CD8-positive, alpha-beta memory T cell (primary cell): Measurements from ENCODE around the gene C8B. TPM values are rescaled to one million over a fixed set of nuclear protein-coding genes. Genes with fewer than 3 reads are reported as not detected.

ENCODE experiments used
- CTCF ChIA-PET: fragments of 350-600 bp; sonication (Branson Sonifier 250); formaldehyde crosslinking; loops from one replicate; lab custom pipeline; 2021; ENCODE audit warnings: antibody characterized with exemption; lab: Charles Lee
- POLR2A ChIA-PET: fragments of 350-600 bp; sonication (Branson Sonifier 250); formaldehyde crosslinking; loops from one replicate; lab custom pipeline; 2021; ENCODE audit warnings: antibody characterized with exemption; lab: Charles Lee
- DNase-seq, 5 donors: peaks; one replicate each; pipeline versions ENCODE4 v3.0.0 to v3.0.0-alpha.2; 2020 to 2022; ENCODE audit warnings: mixed read lengths in 1 of 5
- H3K27ac ChIP-seq: one replicate; pipeline ENCODE4 v1.7.0; 2013; ENCODE audit warnings: low read depth, mild to moderate bottlenecking, low read length, moderate library complexity
- H3K27me3 ChIP-seq: 2 replicates; pipeline ENCODE4 v1.7.0; 2013; ENCODE audit warnings: low read length, mild to moderate bottlenecking; ENCODE audit not compliant: insufficient read depth, poor library complexity, severe bottlenecking
- H3K36me3 ChIP-seq: 2 replicates; pipeline ENCODE4 v1.7.0; 2013; ENCODE audit warnings: mild to moderate bottlenecking, low read length, moderate library complexity; ENCODE audit not compliant: insufficient read depth
- H3K4me1 ChIP-seq: 2 replicates; pipeline ENCODE4 v1.7.0; 2013; ENCODE audit warnings: mild to moderate bottlenecking, low read length, moderate library complexity; ENCODE audit not compliant: insufficient read depth
- H3K4me3 ChIP-seq: 2 replicates; pipeline ENCODE4 v1.7.0; 2013; ENCODE audit warnings: mild to moderate bottlenecking, low read length
- H3K9me3 ChIP-seq: 2 replicates; pipeline ENCODE4 v1.7.0; 2013; ENCODE audit warnings: mild to moderate bottlenecking, low read length
- H3K27ac Mint-ChIP-seq, 8 donors: one replicate each; pipeline ENCODE4 v1.8.0; 2020 to 2021; ENCODE audit warnings: mixed read lengths in 8 of 8, mild to moderate bottlenecking in 6 of 8, inconsistent platforms in 3 of 8, moderate library complexity in 3 of 8
- H3K27me3 Mint-ChIP-seq, 2 donors: one replicate each; pipeline ENCODE4 v1.8.0; 2020 to 2021; ENCODE audit warnings: mixed read lengths in 2 of 2, mild to moderate bottlenecking in 1 of 2, moderate library complexity in 1 of 2
- H3K36me3 Mint-ChIP-seq, 3 donors: one replicate each; pipeline ENCODE4 v1.8.0; 2020 to 2021; ENCODE audit warnings: mixed read lengths in 3 of 3, inconsistent platforms in 1 of 3, mild to moderate bottlenecking in 1 of 3
- H3K4me1 Mint-ChIP-seq, 3 donors: one replicate each; pipeline ENCODE4 v1.8.0; 2020 to 2021; ENCODE audit warnings: mixed read lengths in 3 of 3, inconsistent platforms in 1 of 3, mild to moderate bottlenecking in 1 of 3
- H3K4me3 Mint-ChIP-seq, 7 donors: one replicate each; pipeline ENCODE4 v1.8.0; 2020 to 2021; ENCODE audit warnings: mixed read lengths in 7 of 7, mild to moderate bottlenecking in 6 of 7, moderate library complexity in 4 of 7, inconsistent platforms in 2 of 7
- H3K9me3 Mint-ChIP-seq, 5 donors: one replicate each; pipeline ENCODE4 v1.8.0; 2020 to 2022; ENCODE audit warnings: mixed read lengths in 5 of 5, mild to moderate bottlenecking in 3 of 5, moderate library complexity in 2 of 5, inconsistent platforms in 1 of 5
- polyA plus RNA-seq: library from polyadenylated mRNA; unstranded; fragments of 300-500 nt; fragmentation: Illumina TruSeq; gene quantifications from one replicate; pipeline ENCODE4 v1.2.3, GENCODE V29; 2021
- total RNA-seq, 2 experiments: library from RNA; stranded (reverse); gene quantifications; one replicate each; pipeline ENCODE4 v1.2.3, GENCODE V29; 2021

C8B gene
- total and polyA plus RNA-seq, 3 experiments from 2014 or later = not detected

DNA sequence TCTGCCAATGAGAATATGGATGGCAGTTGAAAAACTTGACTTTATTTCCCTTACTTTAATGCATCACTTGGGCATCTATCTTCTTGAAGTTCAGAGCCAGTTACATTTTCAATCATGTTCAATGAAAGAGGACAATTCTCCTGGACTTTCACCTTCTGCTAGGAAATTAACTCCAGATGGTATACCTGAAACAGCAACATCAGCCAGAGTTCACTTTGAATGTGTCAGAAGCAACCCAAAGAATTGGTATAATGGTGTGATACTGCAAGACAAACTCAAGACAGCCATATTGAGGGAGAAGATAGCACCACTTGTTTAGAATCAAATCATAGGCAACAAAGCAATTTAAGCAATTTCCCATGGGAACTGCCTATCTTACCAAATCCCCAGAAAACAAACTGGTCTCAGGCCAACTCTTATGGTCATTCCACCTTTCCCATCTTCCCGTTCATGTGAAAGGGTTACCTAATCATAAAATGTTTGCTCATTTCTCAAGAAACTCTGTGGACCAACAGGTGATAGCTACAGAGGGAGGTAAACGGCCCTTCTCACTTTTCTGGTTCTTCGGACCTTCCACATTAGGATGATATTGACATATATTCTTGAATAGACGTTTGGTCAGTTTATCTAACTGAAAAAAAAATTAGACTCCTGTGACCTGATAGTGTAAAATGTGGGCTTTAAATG lies 29.7 kb upstream of the C8B start:
- Histone ChIP-seq H3K36me3 (no peaks in the 10 kb centered on the region), H3K27ac (no peak overlapping the region), H3K4me3 (no peak overlapping the region), H3K4me1 (no peaks in the 10 kb centered on the region), H3K9me3 (no peaks in the 10 kb centered on the region), H3K27me3 (no peaks in the 10 kb centered on the region)
- DNase-seq = no peak
- H3K27me3 Mint-ChIP-seq = no peaks in the 10 kb centered on the region
- ChIA-PET POLR2A (no interaction called here), CTCF (no interaction called here)
- H3K9me3 Mint-ChIP-seq = peaks cover 0 to 2% (median 0%) of the 10 kb centered on the region in 5 donors
- H3K4me1 Mint-ChIP-seq = no peaks in the 10 kb centered on the region
- H3K27ac Mint-ChIP-seq = no peak overlapping the region
- H3K36me3 Mint-ChIP-seq = peaks cover 0 to 4% (median 2%) of the 10 kb centered on the region in 3 donors
- H3K4me3 Mint-ChIP-seq = no peak overlapping the region

DNA sequence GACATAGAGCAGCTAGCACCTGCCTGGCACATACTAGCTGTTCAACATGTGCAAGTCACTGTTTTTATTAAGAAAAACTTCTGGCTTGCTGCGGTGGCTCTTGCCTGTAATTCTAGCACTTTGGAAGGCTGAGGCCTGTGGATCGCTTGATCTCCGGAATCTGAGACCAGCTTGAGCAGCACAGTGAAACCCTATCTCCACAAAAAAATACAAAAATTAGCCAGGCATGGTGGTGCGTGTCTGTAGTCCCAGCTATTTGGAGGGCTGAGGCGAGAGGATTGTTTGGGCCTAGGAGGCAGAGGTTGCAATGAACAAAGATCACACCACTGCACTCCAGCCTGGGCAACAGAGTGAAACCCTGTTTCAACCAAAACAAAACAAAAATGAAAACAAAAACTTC lies 27.7 kb upstream of the C8B start:
- Histone ChIP-seq H3K9me3 (no peaks in the 10 kb centered on the region), H3K4me3 (no peak overlapping the region), H3K27me3 (no peaks in the 10 kb centered on the region), H3K4me1 (no peaks in the 10 kb centered on the region), H3K36me3 (no peaks in the 10 kb centered on the region), H3K27ac (no peak overlapping the region)
- no peak for DNase-seq
- H3K27ac Mint-ChIP-seq = no peak overlapping the region
- CTCF ChIA-PET = no interaction called here
- H3K4me3 Mint-ChIP-seq = no peak overlapping the region
- no peaks in the 10 kb centered on the region for H3K27me3 Mint-ChIP-seq
- no peaks in the 10 kb centered on the region for H3K4me1 Mint-ChIP-seq
- POLR2A ChIA-PET = no interaction called here
- H3K9me3 Mint-ChIP-seq = peaks cover 0 to 2% (median 0%) of the 10 kb centered on the region in 5 donors
- H3K36me3 Mint-ChIP-seq = peaks cover 0 to 2% (median 0%) of the 10 kb centered on the region in 3 donors

DNA sequence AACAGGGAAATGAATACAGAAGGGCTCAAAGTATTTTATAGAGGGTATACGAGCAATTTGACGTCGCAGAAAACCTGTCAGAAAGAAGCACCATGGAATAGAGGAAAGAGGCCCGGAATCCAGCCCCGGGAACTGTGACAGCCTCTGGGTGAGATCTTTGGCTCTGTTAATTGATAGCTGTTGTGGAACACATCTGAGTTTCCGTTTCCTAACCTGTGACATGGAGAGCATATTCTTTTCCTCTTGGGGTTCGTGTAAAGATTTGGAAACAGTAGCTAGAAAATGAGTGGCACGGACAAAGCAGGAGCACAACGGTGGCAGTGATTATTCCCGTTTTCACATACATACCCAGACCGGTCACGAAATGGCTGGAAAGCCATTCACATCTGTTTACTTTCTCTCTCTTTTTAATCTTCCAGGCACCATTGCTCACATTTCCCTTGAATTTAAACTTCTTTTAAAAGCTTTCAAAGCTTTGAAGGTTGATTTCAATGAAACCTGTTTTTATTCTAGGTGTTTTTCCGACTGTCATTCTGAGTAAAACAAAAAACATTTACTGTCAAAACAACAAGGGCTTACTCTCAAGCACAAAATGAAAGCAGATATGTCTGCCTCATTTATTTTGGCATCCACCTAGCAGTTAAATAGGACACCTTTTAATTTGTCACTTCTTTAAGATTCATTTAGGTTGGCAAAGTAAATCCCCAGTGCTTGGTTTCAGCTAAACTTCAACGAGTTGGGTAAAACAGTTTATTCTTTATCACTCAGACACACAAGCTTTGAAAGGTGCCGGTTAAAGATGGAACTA lies 26.7 kb upstream of the C8B start:
- Mint-ChIP-seq H3K9me3 (no peaks in the 10 kb centered on the region), H3K4me1 (no peaks in the 10 kb centered on the region), H3K27ac (no peak overlapping the region), H3K4me3 (no peak overlapping the region), H3K27me3 (no peaks in the 10 kb centered on the region), H3K36me3 (peaks cover 0 to 2% (median 0%) of the 10 kb centered on the region in 3 donors)
- Histone ChIP-seq H3K4me1 (no peaks in the 10 kb centered on the region), H3K9me3 (no peaks in the 10 kb centered on the region), H3K4me3 (no peak overlapping the region), H3K36me3 (no peaks in the 10 kb centered on the region), H3K27me3 (no peaks in the 10 kb centered on the region), H3K27ac (no peak overlapping the region)
- ChIA-PET POLR2A (no interaction called here), CTCF (no interaction called here)
- no peak for DNase-seq

DNA sequence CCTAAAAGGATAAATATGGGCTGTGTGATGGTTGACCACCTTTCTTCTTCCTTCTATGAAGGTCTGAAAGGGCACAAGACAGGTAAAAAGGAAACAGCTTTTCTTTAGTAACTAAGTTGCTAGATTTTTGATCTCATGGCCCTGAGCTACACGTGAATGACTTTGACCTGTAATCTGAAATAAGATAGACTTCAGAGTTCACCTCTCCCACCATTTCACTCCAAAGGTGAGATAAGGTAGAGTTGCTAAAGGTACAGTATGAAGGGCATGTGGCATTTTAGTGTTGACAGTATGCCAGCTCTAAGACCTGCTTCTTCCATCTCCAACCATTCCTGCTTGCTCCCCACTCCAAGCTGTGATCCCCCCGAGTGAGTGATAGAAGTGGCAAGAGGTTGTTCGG lies 25.8 kb upstream of the C8B start:
- Mint-ChIP-seq H3K9me3 (no peaks in the 10 kb centered on the region), H3K4me3 (no peak overlapping the region), H3K36me3 (no peaks in the 10 kb centered on the region), H3K4me1 (no peaks in the 10 kb centered on the region), H3K27ac (peak overlapping the region in 1 of 8 donors; percentile 86), H3K27me3 (peaks cover 0 to 3% of the 10 kb centered on the region in 2 donors)
- no peaks in the 10 kb centered on the region for H3K27me3 ChIP-seq
- no peaks in the 10 kb centered on the region for H3K9me3 ChIP-seq
- H3K4me1 ChIP-seq = no peaks in the 10 kb centered on the region
- no peak for DNase-seq
- H3K4me3 ChIP-seq = no peak overlapping the region
- ChIA-PET CTCF (no interaction called here), POLR2A (no interaction called here)
- no peak overlapping the region for H3K27ac ChIP-seq
- H3K36me3 ChIP-seq = no peaks in the 10 kb centered on the region

DNA sequence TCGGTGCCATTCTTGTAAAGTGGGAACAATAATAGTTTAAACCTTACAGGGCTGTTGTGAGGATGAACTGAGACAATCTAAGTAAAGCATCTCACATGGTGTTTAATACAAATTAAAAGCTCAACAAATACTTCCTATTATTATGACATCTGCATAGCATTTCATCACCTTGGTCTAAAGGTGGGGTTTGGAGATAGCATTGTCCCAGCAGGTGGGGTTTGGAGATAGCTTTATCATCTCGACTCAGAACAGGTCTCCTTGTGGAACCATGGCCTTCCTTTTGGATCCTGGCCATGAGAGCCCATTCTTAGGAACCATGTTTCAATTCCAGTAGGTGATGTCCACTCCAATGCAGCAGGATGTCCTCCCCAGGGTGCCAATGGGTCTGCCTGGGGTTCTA lies 20.6 kb upstream of the C8B start:
- Mint-ChIP-seq H3K27me3 (peaks cover 0 to 3% of the 10 kb centered on the region in 2 donors), H3K4me1 (no peaks in the 10 kb centered on the region), H3K27ac (no peak overlapping the region), H3K36me3 (no peaks in the 10 kb centered on the region), H3K4me3 (no peak overlapping the region), H3K9me3 (peaks cover 0 to 1% (median 0%) of the 10 kb centered on the region in 5 donors)
- no peak overlapping the region for H3K4me3 ChIP-seq
- no peaks in the 10 kb centered on the region for H3K4me1 ChIP-seq
- no peaks in the 10 kb centered on the region for H3K27me3 ChIP-seq
- H3K9me3 ChIP-seq = no peaks in the 10 kb centered on the region
- ChIA-PET CTCF (no interaction called here), POLR2A (no interaction called here)
- no peak for DNase-seq
- H3K36me3 ChIP-seq = no peaks in the 10 kb centered on the region
- H3K27ac ChIP-seq = no peak overlapping the region

DNA sequence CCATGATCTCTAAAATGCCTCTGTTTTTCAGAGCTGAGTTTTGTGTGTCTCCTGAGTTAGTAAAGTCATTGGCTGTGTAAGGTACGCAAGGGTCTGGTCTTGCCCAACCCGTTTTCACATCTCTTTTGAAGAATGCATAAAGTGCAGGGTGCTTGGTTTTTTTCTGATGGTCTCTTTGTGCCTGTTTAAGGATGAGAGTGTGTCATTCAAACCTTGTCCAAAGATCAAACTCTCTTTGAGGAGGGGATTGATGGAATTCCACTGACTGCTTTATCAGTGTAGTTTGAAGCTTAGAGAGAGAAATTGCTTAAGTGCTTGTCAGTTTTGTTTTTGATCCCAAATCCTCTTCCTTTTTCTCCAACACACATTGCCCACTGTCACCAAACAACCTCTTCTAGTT lies 20.0 kb upstream of the C8B start:
- H3K27me3 ChIP-seq = no peaks in the 10 kb centered on the region
- no peaks in the 10 kb centered on the region for H3K4me1 ChIP-seq
- Mint-ChIP-seq H3K4me1 (no peaks in the 10 kb centered on the region), H3K36me3 (no peaks in the 10 kb centered on the region), H3K4me3 (no peak overlapping the region), H3K27me3 (peaks cover 0 to 3% of the 10 kb centered on the region in 2 donors), H3K9me3 (peaks cover 0 to 1% (median 0%) of the 10 kb centered on the region in 5 donors), H3K27ac (no peak overlapping the region)
- DNase-seq = no peak
- H3K27ac ChIP-seq = no peak overlapping the region
- H3K36me3 ChIP-seq = no peaks in the 10 kb centered on the region
- H3K4me3 ChIP-seq = no peak overlapping the region
- ChIA-PET CTCF (no interaction called here), POLR2A (no interaction called here)
- no peaks in the 10 kb centered on the region for H3K9me3 ChIP-seq

DNA sequence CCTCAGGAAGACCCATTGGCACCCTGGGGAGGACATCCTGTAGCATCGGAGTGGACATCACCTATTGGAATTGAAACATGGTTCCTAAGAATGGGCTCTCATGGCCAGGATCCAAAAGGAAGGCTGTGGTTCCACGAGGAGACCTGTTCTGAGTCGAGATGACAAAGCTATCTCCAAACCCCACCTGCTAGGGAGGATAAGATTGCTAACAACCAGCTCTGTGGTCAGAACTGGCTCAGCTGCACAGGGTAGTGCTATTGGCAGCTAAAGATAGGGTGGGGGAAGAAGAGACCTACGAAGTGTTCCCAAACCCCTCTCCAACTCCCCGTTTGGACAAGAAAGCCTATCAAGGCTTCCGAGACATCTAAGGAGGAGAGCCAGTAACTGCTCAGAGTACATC lies 17.7 kb upstream of the C8B start:
- Histone ChIP-seq H3K36me3 (no peaks in the 10 kb centered on the region), H3K27me3 (no peaks in the 10 kb centered on the region), H3K9me3 (no peaks in the 10 kb centered on the region), H3K4me1 (no peaks in the 10 kb centered on the region), H3K27ac (no peak overlapping the region), H3K4me3 (no peak overlapping the region)
- Mint-ChIP-seq H3K4me1 (no peaks in the 10 kb centered on the region), H3K36me3 (no peaks in the 10 kb centered on the region), H3K4me3 (no peak overlapping the region), H3K9me3 (peaks cover 0 to 1% (median 0%) of the 10 kb centered on the region in 5 donors), H3K27ac (no peak overlapping the region), H3K27me3 (peaks cover 0 to 4% of the 10 kb centered on the region in 2 donors)
- ChIA-PET POLR2A (no interaction called here), CTCF (no interaction called here)
- no peak for DNase-seq

DNA sequence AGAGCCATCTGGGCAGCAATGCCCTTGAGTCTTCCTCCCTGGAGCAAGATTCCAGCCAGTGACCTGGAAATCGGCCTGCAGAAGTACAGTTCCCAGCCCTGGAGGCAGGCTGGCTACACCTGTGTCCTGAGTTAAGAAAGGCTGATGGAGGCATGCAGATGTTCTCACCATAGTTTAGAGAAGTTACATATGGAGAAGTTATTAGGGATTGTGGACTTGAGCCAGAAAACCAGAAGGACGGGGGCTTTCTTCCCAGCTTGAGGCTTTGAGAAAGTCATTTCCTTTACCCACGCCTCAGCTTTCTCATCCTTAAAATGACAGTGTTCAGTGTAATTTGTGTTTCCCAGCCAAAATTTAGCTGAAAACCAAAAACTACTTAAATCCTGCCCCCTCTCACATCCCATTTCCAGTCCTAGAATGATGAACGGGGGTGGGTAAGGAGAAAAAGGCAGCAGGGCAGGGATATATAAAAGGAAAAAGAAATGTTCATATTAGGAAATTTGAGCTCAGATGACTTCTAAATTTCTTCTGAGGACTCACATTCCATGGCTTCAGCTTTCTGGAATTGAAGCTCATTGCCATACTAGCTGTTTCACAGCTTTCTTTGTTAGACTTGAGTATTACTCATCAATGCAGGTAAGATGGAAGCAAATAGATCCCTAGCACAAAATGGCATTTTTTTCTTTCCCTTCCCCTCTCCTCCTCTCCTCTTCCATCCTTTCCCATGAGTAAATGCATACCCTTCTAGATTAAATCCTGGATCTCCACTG lies 14.4 kb upstream of the C8B start:
- ChIA-PET CTCF (no interaction called here), POLR2A (no interaction called here)
- H3K27me3 Mint-ChIP-seq = peaks cover 0 to 3% of the 10 kb centered on the region in 2 donors

More for the DNA sequence above, 14.4 kb upstream of the C8B start:
- Histone ChIP-seq H3K9me3 (no peaks in the 10 kb centered on the region), H3K4me1 (no peaks in the 10 kb centered on the region), H3K27me3 (no peaks in the 10 kb centered on the region), H3K4me3 (no peak overlapping the region), H3K27ac (no peak overlapping the region), H3K36me3 (no peaks in the 10 kb centered on the region)
- no peak for DNase-seq
- Mint-ChIP-seq H3K36me3 (no peaks in the 10 kb centered on the region), H3K27ac (no peak overlapping the region), H3K4me3 (no peak overlapping the region), H3K9me3 (no peaks in the 10 kb centered on the region), H3K4me1 (peaks cover 0 to 1% (median 0%) of the 10 kb centered on the region in 3 donors)
